D721Med (cell line): ENCODE results near the gene WSB1.
A peak's percentile ranks its signal among the peaks of the same experiment; 100 is the strongest.
"Not testable (repeated sequence)": the region's sequence is repeated elsewhere in the genome, so short reads cannot be mapped to it uniquely, and the experiment has no call there.

Source experiments
- DNase-seq: peaks from one replicate; pipeline ENCODE4 v3.0.0; 2011; ENCODE audit warnings: low spot score; ENCODE audit not compliant: insufficient read length
- FAIRE-seq: peaks from 2 replicates; lab custom pipeline; 2011; peaks lifted over from hg19 to GRCh38; lab: Jason Lieb, UNC
- TF ChIP-seq, protein P1 (sequence below): IDR thresholded peaks from 2 replicates; pipeline ENCODE4 v1.5.1; 2012; ENCODE audit warnings: mild to moderate bottlenecking, control low read depth; ENCODE audit not compliant: insufficient read depth; ENCODE audit errors: missing control alignments

WSB1 gene

DNA sequence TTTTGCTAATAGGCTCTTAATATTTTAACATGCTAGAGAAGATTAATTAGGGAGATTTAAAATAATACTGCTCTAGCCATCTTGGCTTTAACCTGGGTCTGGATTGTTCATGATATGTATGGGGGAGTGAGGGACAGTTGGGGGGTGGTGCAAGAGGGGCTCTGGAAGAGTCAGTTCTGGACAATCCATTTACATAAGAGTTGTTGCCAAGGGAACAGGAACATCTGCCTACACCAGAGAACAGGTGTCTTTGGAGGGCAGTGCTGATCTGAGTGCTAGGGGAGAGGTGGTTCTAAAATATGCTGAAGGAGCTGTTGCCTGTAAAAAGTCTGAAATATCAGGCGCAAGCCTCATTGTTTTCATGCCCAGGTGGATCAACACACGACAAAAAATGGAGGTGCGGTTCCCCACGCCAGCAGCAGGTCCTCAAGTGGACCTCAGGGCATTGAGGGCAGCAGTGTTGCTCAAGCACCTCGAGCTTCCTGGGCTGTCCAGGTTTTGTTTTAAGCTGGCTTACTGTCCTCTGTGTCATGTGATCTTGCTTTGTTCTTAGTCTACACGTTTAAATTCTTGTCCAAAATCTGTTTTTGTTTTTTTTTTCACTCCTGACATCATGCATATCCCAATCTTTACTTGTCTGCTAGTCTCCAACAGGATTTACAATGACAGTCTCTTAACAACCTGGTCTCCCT is 25.4 kb upstream of the WSB1 start:
- TF ChIP-seq, protein P1, sequence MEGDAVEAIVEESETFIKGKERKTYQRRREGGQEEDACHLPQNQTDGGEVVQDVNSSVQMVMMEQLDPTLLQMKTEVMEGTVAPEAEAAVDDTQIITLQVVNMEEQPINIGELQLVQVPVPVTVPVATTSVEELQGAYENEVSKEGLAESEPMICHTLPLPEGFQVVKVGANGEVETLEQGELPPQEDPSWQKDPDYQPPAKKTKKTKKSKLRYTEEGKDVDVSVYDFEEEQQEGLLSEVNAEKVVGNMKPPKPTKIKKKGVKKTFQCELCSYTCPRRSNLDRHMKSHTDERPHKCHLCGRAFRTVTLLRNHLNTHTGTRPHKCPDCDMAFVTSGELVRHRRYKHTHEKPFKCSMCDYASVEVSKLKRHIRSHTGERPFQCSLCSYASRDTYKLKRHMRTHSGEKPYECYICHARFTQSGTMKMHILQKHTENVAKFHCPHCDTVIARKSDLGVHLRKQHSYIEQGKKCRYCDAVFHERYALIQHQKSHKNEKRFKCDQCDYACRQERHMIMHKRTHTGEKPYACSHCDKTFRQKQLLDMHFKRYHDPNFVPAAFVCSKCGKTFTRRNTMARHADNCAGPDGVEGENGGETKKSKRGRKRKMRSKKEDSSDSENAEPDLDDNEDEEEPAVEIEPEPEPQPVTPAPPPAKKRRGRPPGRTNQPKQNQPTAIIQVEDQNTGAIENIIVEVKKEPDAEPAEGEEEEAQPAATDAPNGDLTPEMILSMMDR: no peak
- DNase-seq (peak; percentile 39), FAIRE-seq (no peak)

DNA sequence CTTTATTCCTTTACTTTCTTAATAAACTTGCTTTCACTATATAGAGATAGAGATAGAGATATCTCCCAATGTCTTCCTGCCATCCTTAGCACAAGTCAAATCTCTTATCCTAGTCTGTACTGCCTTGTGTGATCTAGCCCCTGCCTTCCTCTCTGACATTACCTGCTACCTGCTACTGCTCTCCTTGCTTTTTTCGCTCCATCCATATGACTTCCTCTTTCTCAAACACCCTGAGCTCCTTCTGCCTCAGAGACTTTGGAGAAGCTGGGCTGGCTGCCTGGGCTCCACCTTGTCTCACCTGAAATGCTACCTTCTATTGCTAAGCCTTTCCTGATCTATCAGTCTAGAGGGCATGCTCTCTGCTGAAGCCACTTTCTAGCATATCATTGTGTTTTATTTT is 24.7 kb upstream of the WSB1 start:
- DNase-seq: no peak
- FAIRE-seq: no peak
- TF ChIP-seq, protein P1: no peak

DNA sequence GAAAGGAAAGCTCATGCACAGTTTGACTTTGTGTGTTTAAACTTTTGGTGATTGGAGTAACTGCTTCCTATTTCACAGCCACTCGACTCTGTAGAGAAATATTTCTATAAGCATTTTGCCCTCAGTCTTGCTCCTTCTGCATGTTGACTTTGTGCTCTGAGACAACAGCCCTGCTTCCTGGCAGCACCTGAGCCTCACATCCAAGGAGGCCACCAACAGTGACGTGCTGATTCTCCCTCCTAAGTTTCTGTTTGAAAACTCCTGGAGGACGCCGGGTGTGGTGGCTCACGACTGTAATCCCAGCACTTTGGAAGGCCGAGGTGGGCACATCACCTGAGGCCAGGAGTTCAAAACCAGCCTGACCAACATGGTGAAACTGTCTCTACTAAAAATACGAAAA is 23.9 kb upstream of the WSB1 start:
- TF ChIP-seq, protein P1: no peak
- FAIRE-seq (no peak), DNase-seq (no peak)

DNA sequence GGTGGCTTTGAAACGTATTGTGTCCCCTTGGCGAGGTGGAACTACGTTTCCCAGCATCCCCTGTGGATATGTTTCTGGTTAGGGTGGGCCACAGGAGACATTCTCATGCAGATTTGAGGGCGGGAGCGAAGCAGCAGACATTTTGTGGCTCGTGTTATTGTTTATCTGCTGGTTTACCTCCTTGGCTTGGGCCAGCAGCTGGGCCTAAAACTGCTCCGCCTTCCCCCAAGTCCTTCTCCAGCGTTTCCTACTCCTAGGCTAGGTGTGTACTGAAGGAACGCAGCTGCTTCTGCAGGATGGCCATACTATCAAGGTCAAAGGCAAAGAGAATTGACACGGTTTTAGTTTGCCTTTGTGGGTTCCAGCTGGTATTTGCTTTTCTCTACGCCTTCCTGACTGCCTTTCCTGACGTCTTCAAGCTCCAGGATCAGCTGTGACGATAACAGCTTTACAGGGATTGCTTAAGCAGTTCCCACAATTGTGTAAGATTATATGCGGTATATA is 17.2 kb upstream of the WSB1 start:
- TF ChIP-seq, protein P1: no peak
- FAIRE-seq (no peak), DNase-seq (no peak)

DNA sequence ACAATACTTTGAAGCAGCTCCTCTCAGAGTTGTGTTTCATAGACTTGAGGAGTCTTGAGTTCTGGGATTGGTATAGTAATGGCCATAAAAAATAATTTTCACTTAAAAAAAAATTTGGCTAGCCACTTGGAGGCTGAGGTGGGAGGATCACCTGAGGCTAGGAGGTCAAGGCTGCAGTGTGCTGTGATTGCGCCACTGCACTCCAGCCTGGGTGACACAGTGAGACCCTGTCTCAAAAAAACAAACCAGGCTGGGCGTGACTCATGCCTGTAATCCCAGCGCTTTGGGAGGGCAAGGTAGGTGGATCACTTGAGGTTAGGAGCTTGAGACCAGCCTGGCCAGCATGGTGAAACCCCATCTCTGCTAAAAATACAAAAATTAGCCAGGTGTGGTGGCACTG is 14.8 kb upstream of the WSB1 start:
- FAIRE-seq, DNase-seq: not testable (repeated sequence)

DNA sequence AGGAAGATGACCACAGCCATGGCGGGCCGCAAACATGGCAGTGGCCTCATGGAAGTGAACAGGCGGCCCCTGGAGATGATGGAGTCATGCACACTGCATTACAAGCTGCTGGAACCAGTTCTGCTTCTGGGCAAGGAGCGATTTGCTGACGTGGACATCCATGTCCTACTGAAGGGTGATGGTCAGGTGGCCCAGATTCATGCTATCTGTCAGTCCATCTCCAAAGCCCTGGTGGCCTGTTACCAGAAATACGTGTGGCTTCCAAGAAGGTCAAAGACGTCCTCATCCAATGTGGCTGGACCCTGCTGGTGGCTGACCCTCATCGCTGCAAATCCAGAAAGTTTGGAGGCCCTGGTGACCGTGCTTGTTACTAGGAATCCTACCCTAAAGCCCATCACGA is 13.4 kb upstream of the WSB1 start:
- DNase-seq (no peak), FAIRE-seq (no peak)
- TF ChIP-seq, protein P1: no peak

DNA sequence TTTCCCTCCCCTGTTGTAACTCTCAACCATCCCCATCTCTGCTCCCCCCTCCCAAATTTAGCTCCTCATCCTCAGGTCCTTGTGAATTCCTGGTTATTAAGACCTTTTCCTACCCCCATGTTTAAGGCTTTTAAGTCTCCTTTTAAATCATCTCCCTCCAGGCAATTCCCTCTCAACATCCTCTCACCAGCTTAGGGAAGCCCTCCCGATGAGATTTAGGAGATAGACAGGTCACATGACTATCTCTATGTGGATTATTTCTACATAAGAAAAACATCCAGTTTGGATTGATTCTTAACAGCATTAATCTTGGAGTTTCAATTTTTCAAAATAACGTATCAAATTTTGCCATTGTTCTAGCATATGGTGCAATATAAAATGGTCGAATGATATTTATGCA is 12.5 kb upstream of the WSB1 start:
- FAIRE-seq: no peak
- DNase-seq: no peak
- TF ChIP-seq, protein P1: no peak
